ENCODE data around the gene BRSK2.

- no peak for TF ChIP-seq CTCF (IDR thresholded peaks at IDR 0.05)
- no peak for TF ChIP-seq POLR2AphosphoS5 (IDR thresholded peaks at IDR 0.05)
- no peak for TF ChIP-seq EP300 (IDR thresholded peaks at IDR 0.05)
Measured at GRCh38 chr11:1399386-1400316, 9.9 kb downstream of the BRSK2 start.

Data from upper lobe of left lung (tissue), 4 donors.